T-cell (primary cell): ENCODE results near the gene NEDD4. TPM values are rescaled to one million over a fixed set of nuclear protein-coding genes. Genes with fewer than 3 reads are reported as not detected.

Source experiments
- ATAC-seq, 4 experiments: fragments of 200-7000 bp in 3 of 4; fragments of 150-1000 bp in 1 of 4; cut with Tn5 transposase; replicated peaks in 1 of 4; 1 replicate in 3 of 4; 2 replicates in 1 of 4; pipeline ENCODE4 v1.10.0; 2021; ENCODE audit warnings: moderate library complexity in 3 of 4, mild to moderate bottlenecking in 2 of 4, moderate number of reproducible peaks in 1 of 4
- CTCF ChIA-PET, 2 donors: fragments of 300-600 bp; sonication (Branson Sonifier 250); formaldehyde crosslinking; loops; one replicate each; lab custom pipeline; 2022; ENCODE audit warnings: antibody characterized with exemption in 2 of 2; lab: Charles Lee
- POLR2A ChIA-PET, 2 donors: fragments of 300-600 bp; sonication (Branson Sonifier 250); formaldehyde crosslinking; loops; one replicate each; lab custom pipeline; 2022; ENCODE audit warnings: antibody characterized with exemption in 2 of 2; lab: Charles Lee
- DNase-seq, 35 experiments: peaks; one replicate each; pipeline versions ENCODE4 v3.0.0 to v3.0.0-alpha.2; 2013 to 2023
- H3K27ac ChIP-seq: one replicate; pipeline ENCODE4 v1.5.1; 2013; ENCODE audit warnings: low read length
- H3K27me3 ChIP-seq, 2 experiments: replicated peaks in 1 of 2; 1 replicate in 1 of 2; 2 replicates in 1 of 2; pipeline versions ENCODE4 v1.6.1 to v1.7.0; 2013; ENCODE audit warnings: low read length in 1 of 2, mixed read lengths in 1 of 2; ENCODE audit not compliant: control insufficient read depth in 2 of 2, insufficient read depth in 2 of 2; ENCODE audit errors: extremely low read depth in 1 of 2
- H3K36me3 ChIP-seq, 2 donors: 1 replicate in 1 of 2; 2 replicates in 1 of 2; pipeline versions ENCODE4 v1.6.1 to v1.7.0; 2013; ENCODE audit warnings: low read length in 1 of 2; ENCODE audit not compliant: control insufficient read depth in 2 of 2, insufficient read depth in 1 of 2; ENCODE audit errors: extremely low read depth in 1 of 2
- H3K4me1 ChIP-seq, 2 experiments: 1 replicate in 1 of 2; 2 replicates in 1 of 2; pipeline versions ENCODE4 v1.6.1 to v1.7.0; 2013; ENCODE audit warnings: low read length in 2 of 2, mixed read lengths in 1 of 2; ENCODE audit not compliant: insufficient read depth in 2 of 2, control insufficient read depth in 1 of 2; ENCODE audit errors: extremely low read depth in 1 of 2
- H3K4me3 ChIP-seq, 2 donors: 1 replicate in 1 of 2; 2 replicates in 1 of 2; pipeline versions ENCODE4 v1.5.1 to v1.7.0; 2013; ENCODE audit warnings: mild to moderate bottlenecking in 2 of 2, low read length in 1 of 2, moderate library complexity in 1 of 2; ENCODE audit not compliant: control insufficient read depth in 1 of 2; ENCODE audit errors: extremely low read depth in 1 of 2
- H3K9me3 ChIP-seq: 2 replicates; pipeline ENCODE4 v1.7.0; 2013
- H3K27ac Mint-ChIP-seq, 2 donors: one replicate each; pipeline ENCODE4 v1.8.0; 2020 to 2021; ENCODE audit warnings: mild to moderate bottlenecking in 2 of 2, mixed read lengths in 2 of 2
- H3K27me3 Mint-ChIP-seq, 2 donors: one replicate each; pipeline ENCODE4 v1.8.0; 2021 to 2022; ENCODE audit warnings: mixed read lengths in 2 of 2
- H3K36me3 Mint-ChIP-seq: one replicate; pipeline ENCODE4 v1.8.0; 2021; ENCODE audit warnings: mixed read lengths
- H3K4me1 Mint-ChIP-seq, 3 donors: one replicate each; pipeline ENCODE4 v1.8.0; 2020 to 2022; ENCODE audit warnings: mixed read lengths in 3 of 3, mild to moderate bottlenecking in 1 of 3
- H3K4me3 Mint-ChIP-seq, 3 donors: one replicate each; pipeline ENCODE4 v1.8.0; 2020 to 2022; ENCODE audit warnings: mild to moderate bottlenecking in 3 of 3, mixed read lengths in 3 of 3, moderate library complexity in 3 of 3
- H3K9me3 Mint-ChIP-seq, 3 donors: one replicate each; pipeline ENCODE4 v1.8.0; 2020 to 2022; ENCODE audit warnings: mixed read lengths in 3 of 3
- WGBS: methylation state at CpG from one replicate; pipeline ENCODE4 v1.1.5; 2013; ENCODE audit warnings: missing lambda C conversion rate; ENCODE audit not compliant: insufficient coverage; 5-methylcytosine and 5-hydroxymethylcytosine counted together
- total RNA-seq, 35 experiments: library from RNA in 6 of 35; stranded (reverse) in 6 of 35; fragments of 120-200 nt in 1 of 35; gene quantifications; one replicate each; pipeline versions ENCODE4 v1.2.1 to v1.2.4 and lab custom pipeline; 2013 to 2026

Gene NEDD4
- total RNA-seq, 5 donors from 2014 or later (not counting 1 experiment from before 2014, with no cell fraction given): 2.2 to 8.6 (median 5.1) TPM

- Histone ChIP-seq H3K4me1 (no peaks in the 10 kb centered on the region), H3K27me3 (no peaks in the 10 kb centered on the region), H3K27ac (no peak overlapping the region), H3K4me3 (no peak overlapping the region), H3K36me3 (no peaks in the 10 kb centered on the region), H3K9me3 (no peaks in the 10 kb centered on the region)
- H3K27ac Mint-ChIP-seq: no peak overlapping the region
- no CpG with 5 or more reads among the region's 1 CpG for WGBS
- H3K9me3 Mint-ChIP-seq: no peaks in the 10 kb centered on the region
- ATAC-seq (no peak), DNase-seq (no peak)
- H3K4me1 Mint-ChIP-seq: no peaks in the 10 kb centered on the region
- ChIA-PET CTCF (interaction anchor here in 1 of 2 donors (0.6 kb wide), 1 partner anchor 337 kb away, joined by 9 read pairs; no protein-coding TSS in a partner anchor), POLR2A (no interaction called here)
- no peaks in the 10 kb centered on the region for H3K36me3 Mint-ChIP-seq
- H3K27me3 Mint-ChIP-seq: no peaks in the 10 kb centered on the region
- H3K4me3 Mint-ChIP-seq: no peak overlapping the region
Measured at GRCh38 chr15:55915221-55915620, 78.2 kb downstream of the NEDD4 start.

GRCh38 chr15:55914446-55914845, 79.0 kb downstream of the NEDD4 start:
- Histone ChIP-seq H3K4me1 (no peaks in the 10 kb centered on the region), H3K4me3 (no peak overlapping the region), H3K9me3 (no peaks in the 10 kb centered on the region), H3K36me3 (no peaks in the 10 kb centered on the region), H3K27ac (no peak overlapping the region), H3K27me3 (no peaks in the 10 kb centered on the region)
- Mint-ChIP-seq H3K4me3 (no peak overlapping the region), H3K36me3 (no peaks in the 10 kb centered on the region), H3K27ac (no peak overlapping the region), H3K27me3 (no peaks in the 10 kb centered on the region), H3K4me1 (no peaks in the 10 kb centered on the region), H3K9me3 (no peaks in the 10 kb centered on the region)
- ATAC-seq (no peak), DNase-seq (no peak)
- POLR2A ChIA-PET: no interaction called here
- WGBS: no CpG with 5 or more reads among the region's 1 CpG
- CTCF ChIA-PET: no interaction called here

GRCh38 chr15:55912982-55913381, 80.4 kb downstream of the NEDD4 start:
- Histone ChIP-seq H3K9me3 (no peaks in the 10 kb centered on the region), H3K4me1 (no peaks in the 10 kb centered on the region), H3K4me3 (no peak overlapping the region), H3K36me3 (no peaks in the 10 kb centered on the region), H3K27ac (no peak overlapping the region), H3K27me3 (no peaks in the 10 kb centered on the region)
- Mint-ChIP-seq H3K4me3 (no peak overlapping the region), H3K4me1 (no peaks in the 10 kb centered on the region), H3K36me3 (no peaks in the 10 kb centered on the region), H3K27me3 (no peaks in the 10 kb centered on the region), H3K27ac (no peak overlapping the region), H3K9me3 (no peaks in the 10 kb centered on the region)
- CTCF ChIA-PET: interaction anchor here in 1 of 2 donors (0.5 kb wide), 1 partner anchor 140 kb away, joined by 4 read pairs; no protein-coding TSS in a partner anchor
- no CpG with 5 or more reads among the region's 2 CpGs for WGBS
- DNase-seq: no peak
- POLR2A ChIA-PET: no interaction called here
- ATAC-seq: no peak

- H3K36me3 ChIP-seq: no peaks in the 10 kb centered on the region
- no peaks in the 10 kb centered on the region for H3K4me1 ChIP-seq
- Mint-ChIP-seq H3K9me3 (no peaks in the 10 kb centered on the region), H3K36me3 (no peaks in the 10 kb centered on the region), H3K27ac (no peak overlapping the region), H3K4me3 (no peak overlapping the region), H3K4me1 (no peaks in the 10 kb centered on the region), H3K27me3 (no peaks in the 10 kb centered on the region)
- H3K9me3 ChIP-seq: no peaks in the 10 kb centered on the region
- no peak for DNase-seq
- H3K27ac ChIP-seq: no peak overlapping the region
- no peak overlapping the region for H3K4me3 ChIP-seq
- 93% methylated on average over 6 of the region's 9 CpGs for WGBS
- no peaks in the 10 kb centered on the region for H3K27me3 ChIP-seq
- no peak for ATAC-seq
- POLR2A ChIA-PET: no interaction called here
- CTCF ChIA-PET: no interaction called here
Measured at GRCh38 chr15:55909036-55909811, 84.2 kb downstream of the NEDD4 start.

- H3K36me3 Mint-ChIP-seq: no peaks in the 10 kb centered on the region
- Histone ChIP-seq H3K27ac (no peak overlapping the region), H3K4me1 (no peaks in the 10 kb centered on the region), H3K4me3 (no peak overlapping the region), H3K27me3 (no peaks in the 10 kb centered on the region), H3K9me3 (no peaks in the 10 kb centered on the region), H3K36me3 (no peaks in the 10 kb centered on the region)
- no peak for ATAC-seq
- H3K27me3 Mint-ChIP-seq: no peaks in the 10 kb centered on the region
- WGBS: 83% methylated on average over 3 of the region's 4 CpGs
- ChIA-PET CTCF (no interaction called here), POLR2A (interaction anchor here in 1 of 2 donors (0.6 kb wide), 1 partner anchor 782 kb away, joined by 4 read pairs; no protein-coding TSS in a partner anchor)
- H3K27ac Mint-ChIP-seq: no peak overlapping the region
- no peaks in the 10 kb centered on the region for H3K4me1 Mint-ChIP-seq
- no peaks in the 10 kb centered on the region for H3K9me3 Mint-ChIP-seq
- no peak overlapping the region for H3K4me3 Mint-ChIP-seq
- DNase-seq: no peak
Measured at GRCh38 chr15:55907797-55908196, 85.6 kb downstream of the NEDD4 start.

- no peaks in the 10 kb centered on the region for H3K36me3 ChIP-seq
- Mint-ChIP-seq H3K36me3 (no peaks in the 10 kb centered on the region), H3K27me3 (no peaks in the 10 kb centered on the region), H3K4me1 (peaks cover 0 to 2% (median 0%) of the 10 kb centered on the region in 3 donors), H3K27ac (no peak overlapping the region), H3K9me3 (no peaks in the 10 kb centered on the region), H3K4me3 (no peak overlapping the region)
- no peaks in the 10 kb centered on the region for H3K9me3 ChIP-seq
- CTCF ChIA-PET: no interaction called here
- H3K27ac ChIP-seq: no peak overlapping the region
- WGBS: no CpG with 5 or more reads among the region's 4 CpGs
- ATAC-seq: no peak
- POLR2A ChIA-PET: interaction anchor here in 1 of 2 donors (0.7 kb wide), 1 partner anchor 239 kb away, joined by 4 read pairs; no protein-coding TSS in a partner anchor
- H3K4me1 ChIP-seq: no peaks in the 10 kb centered on the region
- H3K4me3 ChIP-seq: no peak overlapping the region
- DNase-seq: no peak
- H3K27me3 ChIP-seq: no peaks in the 10 kb centered on the region
Measured at GRCh38 chr15:55902981-55903380, 90.4 kb downstream of the NEDD4 start.
